WTC11 (cell line): ENCODE data around the gene HYAL2. TPM values are rescaled to one million over a fixed set of nuclear protein-coding genes. Genes with fewer than 3 reads are reported as not detected.

Experiments
- AFF4 ChIP-seq: sonication (generic); formaldehyde crosslinking; IDR thresholded peaks from 2 replicates; pipeline ENCODE4 v1.8.1; 2023; ENCODE audit warnings: mild to moderate bottlenecking, missing genetic modification reagents, borderline replicate concordance
- ARID4B ChIP-seq: sonication (generic); formaldehyde crosslinking; IDR thresholded peaks from 2 replicates; pipeline ENCODE4 v1.8.0; 2023; ENCODE audit warnings: missing genetic modification reagents, mild to moderate bottlenecking, borderline replicate concordance
- IRF2 ChIP-seq: sonication (generic); formaldehyde crosslinking; IDR thresholded peaks from 2 replicates; pipeline ENCODE4 v1.8.0; 2022; ENCODE audit warnings: low read depth, missing genetic modification reagents, borderline replicate concordance
- total RNA-seq: library from RNA; stranded (reverse); gene quantifications from 3 replicates; pipeline ENCODE4 v1.2.3, GENCODE V29; 2021

The HYAL2 gene
- total RNA-seq, 1 experiment from 2014 or later = 58.0 TPM

GRCh38 chr3:50268276-50268675 lies 54.3 kb downstream of the HYAL2 start (continued):
- no peak for TF ChIP-seq AFF4
- TF ChIP-seq ARID4B = no peak
- TF ChIP-seq IRF2 (CRISPR knock-in tag) = no peak

Other genes starting within 250 kb of the HYAL2 start
- gene RBM5, start 233.8 kb downstream of the HYAL2 start, total RNA-seq = 88.0 to 92.3 TPM (median 92.1 TPM) in 3 replicates
- gene SEMA3F, start 167.4 kb downstream of the HYAL2 start, total RNA-seq = 49.0 to 52.0 TPM (median 52.0 TPM) in 3 replicates
- 0.13 to 0.39 TPM (median 0.14 TPM) in 3 replicates for gene GNAT1, start 131.1 kb downstream of the HYAL2 start, total RNA-seq
- gene SLC38A3, start 117.5 kb downstream of the HYAL2 start, total RNA-seq = 0.90 to 1.6 TPM (median 1.3 TPM) in 3 replicates
- gene GNAI2, start 86.5 kb downstream of the HYAL2 start, total RNA-seq = 181 to 185 TPM (median 185 TPM) in 3 replicates
- 7.3 to 9.0 TPM (median 8.7 TPM) in 3 replicates for gene SEMA3B, start 53.6 kb downstream of the HYAL2 start, total RNA-seq
- gene LSMEM2, start 43.7 kb downstream of the HYAL2 start, total RNA-seq = 0.41 to 0.60 TPM (median 0.57 TPM) in 3 replicates
- 63.2 to 92.0 TPM (median 75.6 TPM) in 3 replicates for gene IFRD2, start 30.3 kb downstream of the HYAL2 start, total RNA-seq
- gene HYAL3, start 23.3 kb downstream of the HYAL2 start, total RNA-seq = 2.9 to 3.8 TPM (median 3.2 TPM) in 3 replicates
- gene NAA80, start 23.3 kb downstream of the HYAL2 start, total RNA-seq = 13.7 to 17.3 TPM (median 13.7 TPM) in 3 replicates
- 3.4 to 3.8 TPM (median 3.5 TPM) in 3 replicates for gene HYAL1, start 19.2 kb downstream of the HYAL2 start, total RNA-seq
- 34.7 to 41.1 TPM (median 38.0 TPM) in 3 replicates for gene TUSC2, start 5.5 kb upstream of the HYAL2 start, total RNA-seq
- gene RASSF1, start 18.1 kb upstream of the HYAL2 start, total RNA-seq = 13.2 to 14.5 TPM (median 14.5 TPM) in 3 replicates
- 0.46 to 0.80 TPM (median 0.74 TPM) in 3 replicates for gene ZMYND10, start 23.0 kb upstream of the HYAL2 start, total RNA-seq
- 20.6 to 26.6 TPM (median 23.9 TPM) in 3 replicates for gene NPRL2, start 28.0 kb upstream of the HYAL2 start, total RNA-seq
- gene CYB561D2, start 28.1 kb upstream of the HYAL2 start, total RNA-seq = 9.8 to 12.0 TPM (median 11.3 TPM) in 3 replicates
- gene TMEM115, start 36.8 kb upstream of the HYAL2 start, total RNA-seq = 26.7 to 30.0 TPM (median 28.4 TPM) in 3 replicates
- 22.0 to 23.4 TPM (median 22.3 TPM) in 3 replicates for gene CACNA2D2, start 180.9 kb upstream of the HYAL2 start, total RNA-seq
- 11.5 to 14.0 TPM (median 12.1 TPM) in 3 replicates for gene C3orf18, start 245.0 kb upstream of the HYAL2 start, total RNA-seq
- gene HEMK1, start 246.8 kb upstream of the HYAL2 start, total RNA-seq = 15.2 to 20.9 TPM (median 15.8 TPM) in 3 replicates